H9 (cell line): Measurements from ENCODE around the gene NUBP1. TPM values are rescaled to one million over a fixed set of nuclear protein-coding genes. Genes with fewer than 3 reads are reported as not detected.

Experiments
- DNase-seq: peaks from one replicate; pipeline ENCODE4 v3.0.0-alpha.2; 2017
- H2AFZ ChIP-seq: one replicate; pipeline ENCODE4 v1.6.1; 2013; ENCODE audit warnings: mild to moderate bottlenecking, low read length, control low read depth, moderate library complexity
- H2AK5ac ChIP-seq: 2 replicates; pipeline ENCODE4 v1.6.1; 2013; ENCODE audit warnings: low read length, control low read depth, mixed read lengths; ENCODE audit not compliant: insufficient read length
- H2BK120ac ChIP-seq: one replicate; pipeline ENCODE4 v1.6.1; 2013; ENCODE audit warnings: low read depth, mild to moderate bottlenecking, low read length, control low read depth, inconsistent platforms; ENCODE audit not compliant: poor library complexity, severe bottlenecking
- H2BK12ac ChIP-seq: 2 replicates; pipeline ENCODE4 v1.6.1; 2013; ENCODE audit warnings: low read length, control low read depth, mixed read lengths, low read depth; ENCODE audit not compliant: insufficient read length
- H2BK15ac ChIP-seq: 2 replicates; pipeline ENCODE4 v1.6.1; 2013; ENCODE audit warnings: low read depth, low read length, control low read depth
- H2BK20ac ChIP-seq: one replicate; pipeline ENCODE4 v1.6.1; 2013; ENCODE audit warnings: low read depth, mild to moderate bottlenecking, low read length, control low read depth, inconsistent platforms; ENCODE audit not compliant: poor library complexity, severe bottlenecking
- H2BK5ac ChIP-seq: 2 replicates; pipeline ENCODE4 v1.6.1; 2013; ENCODE audit warnings: low read length, control low read depth, mixed read lengths; ENCODE audit not compliant: insufficient read length
- H3K14ac ChIP-seq: 2 replicates; pipeline ENCODE4 v1.6.1; 2013; ENCODE audit warnings: low read length, control low read depth; ENCODE audit not compliant: insufficient read depth
- H3K18ac ChIP-seq: 2 replicates; pipeline ENCODE4 v1.6.1; 2013; ENCODE audit warnings: low read depth, mild to moderate bottlenecking, mixed read lengths, low read length, control low read depth; ENCODE audit not compliant: insufficient read length
- H3K23ac ChIP-seq: 2 replicates; pipeline ENCODE4 v1.6.1; 2013; ENCODE audit warnings: low read length, control low read depth, mixed read lengths, low read depth; ENCODE audit not compliant: insufficient read length
- H3K23me2 ChIP-seq: 2 replicates; pipeline ENCODE4 v1.6.1; 2013; ENCODE audit warnings: low read depth, mild to moderate bottlenecking, mixed read lengths, low read length, control low read depth; ENCODE audit not compliant: insufficient read length, poor library complexity, severe bottlenecking
- H3K27ac ChIP-seq: 2 replicates; pipeline ENCODE4 v1.5.1; 2013; ENCODE audit warnings: low read length, control low read depth, mixed read lengths, low read depth; ENCODE audit not compliant: insufficient read length
- H3K27me3 ChIP-seq: 2 replicates; pipeline ENCODE4 v1.6.1; 2013; ENCODE audit warnings: low read length, control low read depth, inconsistent platforms; ENCODE audit not compliant: insufficient read depth
- H3K4ac ChIP-seq: 2 replicates; pipeline ENCODE4 v1.6.1; 2013; ENCODE audit warnings: low read depth, mild to moderate bottlenecking, control low read depth, inconsistent platforms, low read length, moderate library complexity
- H3K4me1 ChIP-seq: 2 replicates; pipeline ENCODE4 v1.6.1; 2013; ENCODE audit warnings: low read length, control low read depth, inconsistent platforms; ENCODE audit not compliant: insufficient read depth
- H3K4me2 ChIP-seq: 2 replicates; pipeline ENCODE4 v1.6.1; 2013; ENCODE audit warnings: low read length, control low read depth, mixed read lengths; ENCODE audit not compliant: insufficient read length, insufficient read depth
- H3K56ac ChIP-seq: 2 replicates; pipeline ENCODE4 v1.6.1; 2013; ENCODE audit warnings: low read depth, mild to moderate bottlenecking, mixed read lengths, low read length, control low read depth; ENCODE audit not compliant: insufficient read length
- H3K79me1 ChIP-seq: 2 replicates; pipeline ENCODE4 v1.6.1; 2013; ENCODE audit warnings: low read depth, mild to moderate bottlenecking, moderate library complexity, low read length, control low read depth, inconsistent platforms; ENCODE audit not compliant: insufficient read depth, poor library complexity, severe bottlenecking
- H3K79me2 ChIP-seq: 2 replicates; pipeline ENCODE4 v1.6.1; 2013; ENCODE audit warnings: low read length, control low read depth, inconsistent platforms; ENCODE audit not compliant: insufficient read depth
- H3K9ac ChIP-seq: 2 replicates; pipeline ENCODE4 v1.6.1; 2013; ENCODE audit warnings: low read length, control low read depth, mixed read lengths; ENCODE audit not compliant: insufficient read length; ENCODE audit errors: extremely low read depth
- H3K9me3 ChIP-seq: one replicate; pipeline ENCODE4 v1.6.1; 2013; ENCODE audit warnings: low read depth, low read length, inconsistent platforms; ENCODE audit not compliant: control insufficient read depth
- H3T11ph ChIP-seq: one replicate; pipeline ENCODE4 v1.6.1; 2013; ENCODE audit warnings: mild to moderate bottlenecking, low read length, control low read depth, inconsistent platforms
- H4K20me1 ChIP-seq: one replicate; pipeline ENCODE4 v1.6.1; 2013; ENCODE audit not compliant: control insufficient read depth, insufficient read length, insufficient read depth
- H4K5ac ChIP-seq: 2 replicates; pipeline ENCODE4 v1.6.1; 2013; ENCODE audit warnings: low read depth, mild to moderate bottlenecking, mixed read lengths, low read length, control low read depth; ENCODE audit not compliant: insufficient read length
- H4K8ac ChIP-seq: replicated peaks from 2 replicates; pipeline ENCODE4 v1.6.1; 2013; ENCODE audit warnings: low read length, control low read depth, mixed read lengths, low read depth; ENCODE audit not compliant: insufficient read length
- H4K91ac ChIP-seq: 2 replicates; pipeline ENCODE4 v1.6.1; 2013; ENCODE audit warnings: low read depth, mild to moderate bottlenecking, moderate library complexity, mixed read lengths, low read length, control low read depth; ENCODE audit not compliant: insufficient read length
- H3K27ac Mint-ChIP-seq, 3 experiments: 2 replicates in 2 of 3; 3 replicates in 1 of 3; pipeline ENCODE4 v1.8.0; 2020 to 2021; ENCODE audit warnings: mixed read lengths in 3 of 3, mild to moderate bottlenecking in 1 of 3, moderate library complexity in 1 of 3
- H3K27me3 Mint-ChIP-seq: 2 replicates; pipeline ENCODE4 v1.8.0; 2021; ENCODE audit warnings: low read depth, mild to moderate bottlenecking, moderate library complexity, mixed read lengths
- H3K36me3 Mint-ChIP-seq, 3 experiments: 2 replicates in 2 of 3; 3 replicates in 1 of 3; pipeline ENCODE4 v1.8.0; 2020 to 2021; ENCODE audit warnings: low read depth in 3 of 3, mixed read lengths in 3 of 3; ENCODE audit not compliant: insufficient read depth in 1 of 3
- H3K4me1 Mint-ChIP-seq, 2 experiments: 2 replicates each; pipeline ENCODE4 v1.8.0; 2020; ENCODE audit warnings: mixed read lengths in 2 of 2
- H3K4me3 Mint-ChIP-seq, 2 experiments: 2 replicates in 1 of 2; 3 replicates in 1 of 2; pipeline ENCODE4 v1.8.0; 2020 to 2021; ENCODE audit warnings: mild to moderate bottlenecking in 2 of 2, mixed read lengths in 2 of 2, moderate library complexity in 1 of 2
- H3K9me3 Mint-ChIP-seq, 2 experiments: 2 replicates in 1 of 2; 3 replicates in 1 of 2; pipeline ENCODE4 v1.8.0; 2020; ENCODE audit warnings: mild to moderate bottlenecking in 2 of 2, mixed read lengths in 2 of 2, moderate library complexity in 1 of 2
- WGBS: extraction: QIAGEN DNeasy Blood & Tissue Kit; methylation state at CpG from one replicate; pipeline ENCODE4 v1.1.7; 2013; ENCODE audit warnings: missing lambda C conversion rate, low lambda C conversion rate, mixed read lengths; ENCODE audit not compliant: insufficient read length; ENCODE audit errors: extremely low coverage; 5-methylcytosine and 5-hydroxymethylcytosine counted together
- total RNA-seq: library from RNA; stranded (reverse); gene quantifications from 2 replicates; pipeline ENCODE4 v1.2.1, GENCODE V29; 2021
- TF ChIP-seq, protein P1 (sequence below): fragments of 200-600 bp; sonication (generic); conservative IDR thresholded peaks from 3 replicates; pipeline ENCODE4 v1.8.0; 2021; ENCODE audit warnings: antibody characterized with exemption, mild to moderate bottlenecking

NUBP1 gene
- total RNA-seq, 1 experiment from 2014 or later = 36.5 TPM

- no peak within 1 kb of the TSS for H2AFZ ChIP-seq
- no peak within 1 kb of the TSS for H2BK120ac ChIP-seq
- H4K5ac ChIP-seq = no peak within 1 kb of the TSS
- H3K9ac ChIP-seq = no peak within 1 kb of the TSS
- peaks cover 4% of the 10 kb centered on the region in 2 experiments; a peak in 2 of 5 replicates for H3K9me3 Mint-ChIP-seq
- no peak within 1 kb of the TSS for H3K14ac ChIP-seq
- no peak within 1 kb of the TSS for H3T11ph ChIP-seq
- H3K56ac ChIP-seq = no peak within 1 kb of the TSS
- H2BK5ac ChIP-seq = no peak within 1 kb of the TSS
- no peaks in the 10 kb centered on the region for H3K9me3 ChIP-seq
- no peak within 1 kb of the TSS for H3K4me3 Mint-ChIP-seq
- H3K79me1 ChIP-seq = no peaks in the 10 kb centered on the region
- H3K4me1 Mint-ChIP-seq = peaks cover 7 to 8% of the 10 kb centered on the region in 2 experiments
- no peak within 1 kb of the TSS for H2BK20ac ChIP-seq
- no peaks in the 10 kb centered on the region for H3K27me3 ChIP-seq
- peaks cover 2% of the 10 kb centered on the region; the same call in 1 of the 2 replicates for H3K27me3 Mint-ChIP-seq
- H3K36me3 Mint-ChIP-seq = no peaks in the 10 kb centered on the region
- TF ChIP-seq, protein P1, sequence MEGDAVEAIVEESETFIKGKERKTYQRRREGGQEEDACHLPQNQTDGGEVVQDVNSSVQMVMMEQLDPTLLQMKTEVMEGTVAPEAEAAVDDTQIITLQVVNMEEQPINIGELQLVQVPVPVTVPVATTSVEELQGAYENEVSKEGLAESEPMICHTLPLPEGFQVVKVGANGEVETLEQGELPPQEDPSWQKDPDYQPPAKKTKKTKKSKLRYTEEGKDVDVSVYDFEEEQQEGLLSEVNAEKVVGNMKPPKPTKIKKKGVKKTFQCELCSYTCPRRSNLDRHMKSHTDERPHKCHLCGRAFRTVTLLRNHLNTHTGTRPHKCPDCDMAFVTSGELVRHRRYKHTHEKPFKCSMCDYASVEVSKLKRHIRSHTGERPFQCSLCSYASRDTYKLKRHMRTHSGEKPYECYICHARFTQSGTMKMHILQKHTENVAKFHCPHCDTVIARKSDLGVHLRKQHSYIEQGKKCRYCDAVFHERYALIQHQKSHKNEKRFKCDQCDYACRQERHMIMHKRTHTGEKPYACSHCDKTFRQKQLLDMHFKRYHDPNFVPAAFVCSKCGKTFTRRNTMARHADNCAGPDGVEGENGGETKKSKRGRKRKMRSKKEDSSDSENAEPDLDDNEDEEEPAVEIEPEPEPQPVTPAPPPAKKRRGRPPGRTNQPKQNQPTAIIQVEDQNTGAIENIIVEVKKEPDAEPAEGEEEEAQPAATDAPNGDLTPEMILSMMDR = no peak
- no peak within 1 kb of the TSS for H4K91ac ChIP-seq
- no peak within 1 kb of the TSS for H2BK15ac ChIP-seq
- no peaks in the 10 kb centered on the region for H4K20me1 ChIP-seq
- H3K23ac ChIP-seq = no peak within 1 kb of the TSS
- no peak within 1 kb of the TSS for H4K8ac ChIP-seq
- H3K4ac ChIP-seq = no peak within 1 kb of the TSS
- H2BK12ac ChIP-seq = no peak within 1 kb of the TSS
- H3K79me2 ChIP-seq = no peaks in the 10 kb centered on the region
- no peak for DNase-seq
- no peaks in the 10 kb centered on the region; the same call in 1 of the 2 replicates for H3K4me1 ChIP-seq
- no peaks in the 10 kb centered on the region for H3K23me2 ChIP-seq
- H3K4me2 ChIP-seq = no peak within 1 kb of the TSS
- no peak within 1 kb of the TSS for H2AK5ac ChIP-seq
- no CpG with 5 or more reads among the region's 5 CpGs for WGBS
- peak within 1 kb of the TSS in 1 of 3 experiments; percentile 74; a peak in 2 of 7 replicates for H3K27ac Mint-ChIP-seq
- no peak within 1 kb of the TSS for H3K27ac ChIP-seq
- no peak within 1 kb of the TSS for H3K18ac ChIP-seq
These were observed 48.8 kb upstream of the NUBP1 start, which contains the start of gene TEKT5 for GRCh38 chr16:10694830-10695229. Gene TEKT5 (minus strand): TSS chr16:10694930. CDS start chr16:10694873, 57 bp downstream.
